SKM-1 (cell line): ENCODE data around the gene TTLL5.
"Not testable (repeated sequence)": the region's sequence is repeated elsewhere in the genome, so short reads cannot be mapped to it uniquely, and the experiment has no call there.

Experiments
- DNase-seq: peaks from one replicate; lab custom pipeline; 2025; ENCODE audit not compliant: unreplicated experiment; lab: John Stamatoyannopoulos, UW

Gene TTLL5

GRCh38 chr14:75831455-75831854 is 170.4 kb downstream of the TTLL5 start:
- DNase-seq = no peak

- no peak for DNase-seq
These were observed 170.9 kb downstream of the TTLL5 start for GRCh38 chr14:75831952-75832351.

GRCh38 chr14:75832621-75833297 is 171.7 kb downstream of the TTLL5 start:
- no peak for DNase-seq

- DNase-seq = no peak
These were observed 172.4 kb downstream of the TTLL5 start for GRCh38 chr14:75833326-75834020.

- no peak for DNase-seq
These were observed 174.2 kb downstream of the TTLL5 start for GRCh38 chr14:75835156-75835725.

GRCh38 chr14:75835737-75836136 is 174.7 kb downstream of the TTLL5 start:
- no peak for DNase-seq

GRCh38 chr14:75837151-75837787 is 176.2 kb downstream of the TTLL5 start:
- no peak for DNase-seq

- no peak for DNase-seq
These were observed 179.9 kb downstream of the TTLL5 start for GRCh38 chr14:75840911-75841310.

GRCh38 chr14:75842551-75842950 is 181.5 kb downstream of the TTLL5 start:
- DNase-seq = no peak

GRCh38 chr14:75844486-75844885 is 183.4 kb downstream of the TTLL5 start:
- DNase-seq = no peak

GRCh38 chr14:75845136-75845804 is 184.2 kb downstream of the TTLL5 start:
- DNase-seq = no peak

- not testable (repeated sequence) for DNase-seq
These were observed 185.6 kb downstream of the TTLL5 start for GRCh38 chr14:75846694-75847093.

- no peak for DNase-seq
These were observed 186.5 kb downstream of the TTLL5 start for GRCh38 chr14:75847584-75847983.

- no peak for DNase-seq
These were observed 187.3 kb downstream of the TTLL5 start for GRCh38 chr14:75848167-75848913.

- DNase-seq = no peak
These were observed 188.4 kb downstream of the TTLL5 start for GRCh38 chr14:75849300-75849895.

GRCh38 chr14:75851574-75851866 is 190.5 kb downstream of the TTLL5 start:
- DNase-seq = no peak

GRCh38 chr14:75854111-75854799 is 193.2 kb downstream of the TTLL5 start:
- DNase-seq = no peak

- no peak for DNase-seq
These were observed 196.2 kb downstream of the TTLL5 start for GRCh38 chr14:75857199-75857598.

- DNase-seq = no peak
These were observed 197.3 kb downstream of the TTLL5 start for GRCh38 chr14:75858362-75858761.

GRCh38 chr14:75859746-75860145 is 198.7 kb downstream of the TTLL5 start:
- DNase-seq = no peak
